GM12801 (cell line): ENCODE results near the gene MEIS1.

Source experiments
- CTCF ChIP-seq: IDR thresholded peaks from one replicate; pipeline ENCODE4 v1.5.1; 2011; ENCODE audit warnings: control low read depth; ENCODE audit not compliant: insufficient read length; ENCODE audit errors: extremely low read depth

MEIS1 gene

GRCh38 chr2:66563473-66563872, 128.5 kb downstream of the MEIS1 start:
- no peak for TF ChIP-seq CTCF

- no peak for TF ChIP-seq CTCF
Measured at GRCh38 chr2:66565291-66565690, 130.4 kb downstream of the MEIS1 start.

GRCh38 chr2:66566726-66567399, 131.9 kb downstream of the MEIS1 start:
- no peak for TF ChIP-seq CTCF

- TF ChIP-seq CTCF = no peak
Measured at GRCh38 chr2:66567729-66568128, 132.8 kb downstream of the MEIS1 start.

- TF ChIP-seq CTCF = no peak
Measured at GRCh38 chr2:66568650-66569300, 133.8 kb downstream of the MEIS1 start.

GRCh38 chr2:66569321-66569851, 134.5 kb downstream of the MEIS1 start:
- no peak for TF ChIP-seq CTCF

- TF ChIP-seq CTCF = no peak
Measured at GRCh38 chr2:66569974-66570373, 135.0 kb downstream of the MEIS1 start.
